Activated CD4-positive, CD25-positive, alpha-beta regulatory T cell (primary cell): ENCODE data around the gene HOXA3.

ENCODE experiments used
- DNase-seq, 4 experiments: peaks; one replicate each; lab custom pipeline; 2025; lab: John Stamatoyannopoulos, UW

HOXA3 gene

DNA sequence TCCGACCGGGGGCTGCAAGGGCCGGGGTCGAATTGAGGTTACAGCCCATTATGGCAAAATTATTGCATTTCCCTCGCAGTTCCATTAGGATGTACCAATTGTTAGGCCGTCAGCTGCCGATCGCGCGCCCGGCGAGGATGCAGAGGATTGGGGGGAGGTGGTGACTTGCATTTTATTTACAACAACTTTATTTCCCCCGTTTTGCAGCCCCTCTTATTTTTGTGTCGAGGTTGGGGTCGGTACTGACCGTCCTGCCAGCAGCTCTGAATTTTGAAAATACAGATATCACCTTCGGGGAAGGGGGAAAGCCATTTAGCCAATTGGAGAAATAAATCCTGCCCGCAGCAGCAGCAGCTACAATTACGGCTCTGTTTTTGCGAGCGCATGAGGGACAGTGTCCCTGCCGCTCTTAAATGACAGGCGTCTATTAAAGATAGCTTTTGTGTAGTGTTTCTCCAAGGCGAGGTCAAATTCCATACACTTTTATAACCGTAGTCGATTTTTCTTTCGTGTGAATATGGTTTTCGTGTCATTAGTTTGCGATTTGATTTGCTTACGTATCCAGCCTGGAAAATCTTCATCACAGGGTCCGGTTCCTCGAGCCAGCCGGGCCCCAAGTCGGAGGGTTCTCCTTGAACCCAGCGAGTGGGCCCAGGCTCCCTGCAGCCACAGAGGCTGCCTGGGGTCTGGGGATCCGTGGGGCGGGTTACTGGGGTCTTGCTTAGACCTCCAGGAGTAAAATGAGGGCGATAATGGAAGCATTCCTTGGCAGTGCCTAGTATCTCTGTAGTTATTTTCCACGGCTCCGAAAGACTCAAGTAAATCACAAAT lies 8.2 kb downstream of the HOXA3 start:
- no peak for DNase-seq

DNA sequence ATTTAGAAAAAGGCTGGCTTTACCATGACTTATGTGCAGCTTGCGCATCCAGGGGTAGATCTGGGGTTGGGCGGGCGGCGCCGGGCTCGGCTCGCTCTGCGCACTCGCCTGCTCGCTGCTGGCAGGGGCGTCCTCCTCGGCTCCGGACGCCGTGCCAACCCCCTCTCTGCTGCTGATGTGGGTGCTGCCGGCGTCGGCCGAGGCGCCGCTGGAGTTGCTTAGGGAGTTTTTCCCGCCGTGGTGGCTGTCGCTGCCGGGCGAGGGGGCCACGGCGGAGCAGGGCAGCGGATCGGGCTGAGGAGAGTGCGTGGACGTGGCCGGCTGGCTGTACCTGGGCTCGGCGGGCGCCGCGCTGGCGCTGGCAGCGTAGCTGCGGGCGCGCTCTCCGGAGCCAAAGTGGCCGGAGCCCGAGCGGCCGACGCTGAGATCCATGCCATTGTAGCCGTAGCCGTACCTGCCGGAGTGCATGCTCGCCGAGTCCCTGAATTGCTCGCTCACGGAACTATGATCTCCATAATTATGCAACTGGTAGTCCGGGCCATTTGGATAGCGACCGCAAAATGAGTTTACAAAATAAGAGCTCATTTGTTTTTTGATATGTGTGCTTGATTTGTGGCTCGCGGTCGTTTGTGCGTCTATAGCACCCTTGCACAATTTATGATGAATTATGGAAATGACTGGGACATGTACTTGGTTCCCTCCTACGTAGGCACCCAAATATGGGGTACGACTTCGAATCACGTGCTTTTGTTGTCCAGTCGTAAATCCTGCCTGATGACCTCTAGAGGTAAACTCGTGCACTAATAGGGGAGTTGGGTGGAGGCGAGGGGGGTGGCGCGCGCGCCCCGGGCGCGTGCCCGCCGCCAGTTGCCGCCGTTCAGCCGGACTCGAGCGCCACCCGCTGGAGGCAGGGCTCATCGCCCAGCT lies 9.1 kb downstream of the HOXA3 start, which contains the start of gene HOXA5:
HOXA5 (minus strand) TSS at position 659 of the 927 bp plus-strand sequence; CDS start at position 585, 74 bp downstream.
- DNase-seq, result no peak

DNA sequence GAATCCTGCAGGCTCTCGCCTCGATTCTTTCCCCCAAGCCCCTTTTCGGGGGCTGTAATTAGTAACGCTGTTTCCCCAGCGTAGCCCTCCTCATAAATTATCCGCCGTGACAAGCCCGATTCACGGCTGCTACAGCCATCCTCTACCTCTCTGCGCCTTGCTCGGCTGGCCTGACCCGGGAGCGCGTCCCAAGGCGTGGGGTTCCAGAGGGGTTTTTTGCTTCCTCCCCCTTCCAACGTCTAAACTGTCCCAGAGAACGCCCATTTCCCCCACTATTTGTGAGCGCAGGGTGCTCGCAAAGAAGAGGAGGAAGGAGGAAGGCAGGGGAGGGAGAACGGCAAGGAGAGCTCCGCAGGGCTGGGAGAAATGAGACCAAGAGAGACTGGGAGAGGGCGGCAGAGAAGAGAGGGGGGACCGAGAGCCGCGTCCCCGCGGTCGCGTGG lies 9.8 kb downstream of the HOXA3 start:
- DNase-seq, result no peak

DNA sequence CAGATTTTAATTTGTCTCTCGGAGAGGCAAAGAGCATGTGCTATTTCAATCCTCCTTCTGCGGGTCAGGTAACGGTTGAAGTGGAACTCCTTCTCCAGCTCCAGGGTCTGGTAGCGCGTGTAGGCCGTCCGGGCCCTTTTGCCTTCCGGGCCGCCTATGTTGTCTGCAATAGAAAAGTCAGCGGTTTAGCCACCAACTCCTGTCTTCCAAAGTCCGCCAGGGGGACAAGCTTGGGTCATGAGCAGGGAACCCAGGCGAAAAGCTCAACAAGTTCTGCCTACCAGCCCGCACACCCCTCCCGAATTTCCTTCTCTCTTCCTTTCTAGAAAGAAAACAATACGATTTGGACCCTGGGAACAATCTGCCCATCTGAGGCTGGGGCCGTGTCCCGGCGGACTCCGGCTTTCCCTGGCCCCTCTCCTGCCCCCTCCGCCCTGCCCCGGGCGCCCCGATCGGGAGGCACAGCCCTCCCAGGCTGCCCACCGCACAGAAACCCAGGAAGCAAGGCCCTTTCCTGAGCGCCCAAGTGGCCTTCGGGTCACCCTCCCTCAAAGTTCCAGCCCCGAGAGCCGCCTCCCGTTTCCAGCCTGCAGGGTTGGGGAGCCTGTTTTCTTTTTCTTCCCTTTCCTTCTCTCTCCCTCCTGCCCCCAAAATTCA lies 10.3 kb downstream of the HOXA3 start:
- no peak for DNase-seq

DNA sequence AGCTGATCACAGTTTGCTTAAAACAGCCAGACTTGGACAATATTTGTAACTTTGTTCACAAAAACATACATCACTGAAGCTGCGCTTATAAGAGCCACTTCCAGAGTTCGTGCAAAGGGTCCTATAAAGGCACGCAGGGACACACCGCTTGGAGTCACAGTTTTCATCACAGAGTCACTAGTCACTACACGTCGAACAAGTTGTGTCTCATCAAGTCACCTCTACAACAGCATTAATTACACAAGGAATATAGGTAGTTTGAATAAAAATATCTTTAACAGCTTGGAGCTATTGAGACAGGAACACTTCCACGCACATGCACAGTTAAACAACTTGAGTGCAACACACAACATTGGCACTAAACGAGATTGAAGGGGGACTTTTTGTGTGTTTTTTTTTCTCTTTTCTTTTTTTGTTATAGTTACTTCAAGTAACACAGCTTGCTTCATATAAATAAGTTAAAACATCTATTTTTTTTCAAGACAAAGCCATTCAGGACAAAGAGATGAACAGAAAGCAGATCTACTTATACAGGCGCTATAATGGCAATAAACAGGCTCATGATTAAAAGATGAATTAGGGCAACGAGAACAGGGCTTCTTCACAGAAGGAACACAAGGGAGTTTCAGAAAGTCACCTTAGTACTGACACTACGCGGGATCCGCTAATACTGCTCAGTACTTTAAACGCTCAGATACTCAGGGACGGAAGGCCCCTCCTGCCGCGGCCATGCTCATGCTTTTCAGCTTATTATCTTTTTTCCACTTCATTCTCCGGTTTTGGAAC lies 11.1 kb downstream of the HOXA3 start:
- DNase-seq, result no peak

DNA sequence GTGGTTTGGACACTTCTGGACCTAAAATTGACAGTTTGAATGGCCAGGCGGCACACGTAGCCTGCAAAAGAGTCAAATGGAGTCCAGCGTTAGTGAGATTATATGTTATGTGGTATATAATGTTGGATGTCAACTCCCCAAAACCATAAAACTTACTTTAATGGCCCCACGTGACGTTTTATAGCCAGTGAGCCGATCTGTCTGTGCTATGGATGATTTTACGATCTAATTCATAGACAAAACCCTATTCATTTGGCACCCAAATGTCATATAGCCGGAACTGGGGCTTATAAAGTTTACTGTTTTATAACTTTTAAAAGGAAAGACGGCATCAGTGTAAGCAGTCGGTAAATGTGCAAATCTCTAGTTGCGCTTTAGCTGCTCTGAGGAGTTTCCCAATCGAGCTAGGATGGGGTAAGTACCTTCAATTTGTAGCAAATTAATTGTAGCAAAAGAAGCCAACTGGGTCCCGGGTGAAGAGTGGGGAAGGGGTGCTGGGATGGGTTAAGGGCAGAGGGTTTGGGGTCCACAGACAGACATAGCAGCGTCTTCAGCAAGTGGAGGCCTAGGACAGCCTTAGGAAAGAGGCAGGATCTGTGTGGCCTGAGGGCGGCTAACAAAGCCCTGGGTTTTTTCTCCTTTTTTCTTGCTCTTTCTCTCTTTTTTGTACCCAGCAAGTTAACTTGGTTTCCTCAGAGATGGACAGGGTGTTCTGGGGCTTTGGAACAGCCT lies 12.1 kb downstream of the HOXA3 start:
- no peak for DNase-seq

DNA sequence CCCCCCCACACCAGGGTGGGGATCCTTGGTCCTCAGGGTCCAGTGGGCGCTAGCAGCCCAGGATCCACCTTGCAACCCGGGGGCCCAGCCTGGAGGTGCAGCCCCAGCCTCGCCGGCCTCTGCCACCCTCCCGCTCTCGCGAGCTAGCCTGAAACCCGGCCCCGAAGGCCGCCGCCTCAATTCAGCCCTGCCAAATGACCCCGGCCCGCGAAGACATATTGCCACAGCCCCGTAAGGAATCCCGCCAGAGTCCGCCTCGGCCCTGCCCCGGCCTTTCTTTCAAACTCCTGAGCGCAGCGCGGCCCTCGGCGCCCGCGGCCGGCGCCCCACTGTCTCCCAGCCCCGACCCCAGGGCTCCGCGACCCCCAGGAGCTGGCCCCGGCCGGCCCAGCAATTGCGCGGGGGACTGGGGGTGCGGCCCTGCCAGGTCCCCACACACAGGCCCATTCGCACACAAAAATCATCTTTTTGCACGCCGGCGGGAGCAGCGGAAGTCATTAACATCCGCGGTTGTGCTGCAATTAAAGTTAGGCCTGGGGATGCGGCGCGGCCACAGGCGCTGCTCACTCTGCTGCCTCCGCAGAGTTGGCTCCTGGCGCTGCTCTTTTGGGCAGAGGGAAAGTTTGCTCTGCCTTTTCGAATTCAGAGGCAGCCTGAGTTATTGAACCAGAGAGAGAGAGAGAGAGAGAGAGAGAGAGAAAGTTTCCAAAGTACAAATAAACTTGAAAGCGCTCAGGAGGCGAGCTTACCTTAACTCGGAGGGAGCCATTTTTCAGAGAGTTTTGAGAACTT lies 12.9 kb downstream of the HOXA3 start:
- no peak for DNase-seq

DNA sequence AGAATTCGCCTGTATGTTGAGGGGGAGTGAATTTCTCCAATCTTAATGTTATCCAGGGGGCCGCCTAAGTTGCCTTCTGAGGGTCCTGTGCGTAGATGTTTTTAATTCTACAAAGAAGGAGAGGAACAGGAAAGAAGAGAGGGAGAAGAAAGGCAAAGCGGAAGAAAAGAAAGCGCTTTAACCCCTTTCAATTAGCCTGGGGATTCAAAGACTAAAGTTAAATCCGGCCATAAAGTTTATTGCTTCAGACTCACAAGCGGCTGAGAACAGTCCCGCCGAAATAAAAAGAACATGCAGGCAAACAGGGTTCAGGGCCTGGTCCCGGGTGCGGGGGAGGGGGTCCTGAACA lies 13.4 kb downstream of the HOXA3 start:
- no peak for DNase-seq

DNA sequence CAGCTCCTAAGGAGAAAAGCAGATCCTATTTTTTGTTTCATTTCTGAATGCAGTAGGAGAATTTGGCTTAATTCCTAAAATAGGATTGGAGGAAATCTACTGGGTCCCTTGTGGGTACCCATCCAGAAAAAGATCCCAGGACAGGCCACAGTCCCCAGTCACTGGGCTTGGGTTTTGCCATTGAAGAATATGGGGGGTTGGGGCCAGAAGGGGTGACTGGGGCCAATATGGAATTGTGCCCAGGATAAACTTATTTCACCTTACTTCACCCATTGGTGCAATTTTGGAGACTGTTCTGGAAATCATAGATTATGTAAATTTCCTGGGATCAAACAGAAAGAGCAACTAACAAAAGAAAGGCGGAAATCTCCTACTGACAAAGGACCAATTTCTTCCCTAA lies 13.9 kb downstream of the HOXA3 start:
- no peak for DNase-seq

DNA sequence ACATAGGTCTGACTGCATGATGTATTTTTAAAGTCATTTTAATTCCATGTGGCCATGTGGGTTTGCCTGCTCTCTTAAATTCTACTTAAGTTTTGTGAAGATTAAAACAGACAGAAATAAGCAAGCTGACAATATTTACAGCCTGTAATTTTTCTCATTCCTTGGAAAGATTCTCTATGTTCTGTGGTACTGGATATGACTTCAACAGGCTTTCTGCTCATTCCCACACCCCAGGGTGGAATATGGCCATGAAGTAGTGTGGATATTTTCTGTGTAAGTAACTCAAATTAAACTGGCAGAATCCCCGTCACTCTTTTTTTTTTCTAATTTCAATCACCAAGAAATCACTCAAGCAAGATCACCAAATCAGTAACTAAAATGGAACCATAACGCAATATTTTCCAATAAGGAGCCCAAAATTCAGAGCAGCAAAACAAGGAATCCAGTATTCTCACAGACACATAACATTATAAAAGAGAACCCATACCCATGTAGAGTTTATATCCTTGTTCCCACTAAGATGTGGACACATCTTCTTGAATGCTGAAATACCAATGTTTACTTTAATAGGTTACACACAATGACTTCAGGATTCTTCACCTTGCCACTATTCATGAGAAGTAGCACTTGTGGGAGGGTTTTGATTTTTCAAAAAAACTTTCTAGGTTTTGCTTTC lies 14.6 kb downstream of the HOXA3 start:
- DNase-seq, result no peak

DNA sequence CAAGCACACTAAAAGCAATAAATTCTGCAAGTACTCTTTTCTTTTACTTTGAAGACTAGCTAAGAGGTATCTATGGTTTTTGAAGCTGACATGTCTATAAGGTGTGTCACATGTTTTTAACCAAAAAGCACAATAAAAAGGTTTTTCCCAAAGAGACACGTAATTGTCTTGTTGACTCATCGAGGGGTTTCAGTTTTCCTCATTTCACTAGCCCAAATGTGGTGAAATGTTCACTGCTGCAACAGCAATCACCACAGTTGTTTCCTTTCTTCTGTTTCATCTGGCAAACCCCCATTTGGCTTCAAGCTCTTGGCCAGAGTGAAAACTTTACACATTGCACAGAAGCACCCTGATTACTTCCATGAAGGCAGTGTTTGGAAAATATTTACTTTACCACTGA lies 18.0 kb downstream of the HOXA3 start:
- no peak for DNase-seq

DNA sequence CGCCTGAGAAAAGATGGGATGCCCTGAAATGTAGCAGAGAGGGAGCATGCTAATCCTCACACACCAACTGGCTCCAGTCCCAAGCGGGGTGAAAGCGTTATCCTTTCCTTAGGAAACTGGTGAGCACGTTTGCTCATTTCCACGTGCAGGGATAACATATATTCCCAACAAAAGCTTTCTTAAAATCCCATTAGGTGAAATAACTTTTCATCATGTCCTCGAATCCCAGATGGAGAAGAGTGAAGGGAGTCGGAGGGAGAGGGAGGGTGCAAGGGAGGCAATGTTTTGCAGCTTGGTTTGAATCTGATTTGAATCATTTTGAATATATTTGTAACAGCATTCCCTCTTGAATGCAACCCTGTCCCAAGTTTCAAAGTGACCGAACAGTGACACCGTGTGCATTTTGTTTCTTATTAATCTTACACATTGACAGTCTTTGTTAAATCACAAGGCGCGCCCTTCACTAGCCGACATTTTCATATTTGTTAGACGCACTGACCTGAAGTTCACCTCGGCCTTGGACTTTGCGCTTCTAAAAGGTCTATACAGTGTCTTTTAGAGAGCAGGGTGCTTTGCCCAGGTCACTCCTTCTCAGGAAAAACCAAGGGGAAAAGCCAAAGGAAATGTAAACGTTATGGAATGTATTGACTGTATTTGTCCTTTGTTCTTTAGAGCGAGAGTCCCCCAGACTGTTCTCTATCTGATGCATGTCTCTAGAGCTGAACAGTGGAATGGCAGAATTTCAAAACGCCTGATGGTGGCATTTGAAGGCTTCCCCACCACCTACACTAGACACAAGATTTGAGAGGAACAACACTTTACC lies 18.8 kb downstream of the HOXA3 start:
- DNase-seq, result no peak

DNA sequence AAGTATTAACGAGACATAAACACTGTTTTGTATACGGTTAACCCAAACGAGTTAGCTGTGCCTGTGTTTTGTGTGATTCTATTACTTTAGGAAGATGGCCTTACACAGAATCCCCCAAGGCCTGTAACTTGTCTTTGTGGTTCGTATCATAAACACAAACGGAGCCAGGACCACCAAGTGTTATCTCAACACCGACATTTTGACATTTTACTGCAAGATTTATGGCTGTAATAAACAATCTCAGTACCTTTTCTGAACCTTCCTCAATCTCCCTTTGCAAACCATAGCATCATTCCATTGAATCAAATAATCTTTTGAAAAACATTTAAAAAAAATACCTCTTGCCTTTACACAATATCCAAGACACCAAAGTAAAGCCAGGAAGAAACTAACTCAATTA lies 19.4 kb downstream of the HOXA3 start:
- DNase-seq, result no peak

DNA sequence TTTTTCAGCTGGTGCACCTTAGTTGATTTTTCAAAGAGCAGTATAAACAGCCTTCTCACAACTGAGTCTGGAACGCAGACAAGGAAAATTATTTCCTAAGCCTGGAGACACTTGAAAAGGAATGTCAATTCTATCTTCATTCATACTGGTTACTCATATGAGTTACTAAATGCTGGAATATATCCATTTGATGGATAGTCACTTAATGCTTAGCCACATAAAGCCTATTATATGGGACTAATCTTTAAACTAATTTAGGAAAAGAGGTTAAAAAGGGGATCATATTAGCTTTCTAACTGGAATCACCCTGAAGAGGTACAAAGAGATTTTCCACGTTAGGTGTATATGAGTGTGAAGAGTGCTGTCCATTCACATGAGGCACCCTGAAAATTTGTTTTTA lies 20.2 kb downstream of the HOXA3 start:
- no peak for DNase-seq

DNA sequence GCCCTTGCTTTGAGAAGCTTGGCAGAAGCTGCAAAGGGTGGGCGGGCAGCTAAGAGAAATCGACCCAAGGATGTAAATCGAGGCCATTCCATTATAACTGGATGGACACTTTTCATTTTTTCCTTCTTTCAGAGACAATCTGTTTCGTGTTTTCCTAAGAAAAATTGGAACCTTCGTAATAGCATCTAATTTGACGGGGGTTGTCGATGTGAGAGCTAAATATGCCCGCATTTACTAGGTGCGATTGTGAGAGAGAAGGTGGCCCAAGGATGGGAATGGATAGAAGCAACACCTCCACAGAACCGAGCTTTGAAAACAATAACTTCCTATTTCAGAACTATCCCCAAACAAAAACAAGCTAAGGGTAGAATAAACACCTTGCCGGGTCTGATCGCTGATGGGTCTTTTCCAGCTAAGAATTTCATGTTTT lies 21.0 kb downstream of the HOXA3 start:
- no peak for DNase-seq

DNA sequence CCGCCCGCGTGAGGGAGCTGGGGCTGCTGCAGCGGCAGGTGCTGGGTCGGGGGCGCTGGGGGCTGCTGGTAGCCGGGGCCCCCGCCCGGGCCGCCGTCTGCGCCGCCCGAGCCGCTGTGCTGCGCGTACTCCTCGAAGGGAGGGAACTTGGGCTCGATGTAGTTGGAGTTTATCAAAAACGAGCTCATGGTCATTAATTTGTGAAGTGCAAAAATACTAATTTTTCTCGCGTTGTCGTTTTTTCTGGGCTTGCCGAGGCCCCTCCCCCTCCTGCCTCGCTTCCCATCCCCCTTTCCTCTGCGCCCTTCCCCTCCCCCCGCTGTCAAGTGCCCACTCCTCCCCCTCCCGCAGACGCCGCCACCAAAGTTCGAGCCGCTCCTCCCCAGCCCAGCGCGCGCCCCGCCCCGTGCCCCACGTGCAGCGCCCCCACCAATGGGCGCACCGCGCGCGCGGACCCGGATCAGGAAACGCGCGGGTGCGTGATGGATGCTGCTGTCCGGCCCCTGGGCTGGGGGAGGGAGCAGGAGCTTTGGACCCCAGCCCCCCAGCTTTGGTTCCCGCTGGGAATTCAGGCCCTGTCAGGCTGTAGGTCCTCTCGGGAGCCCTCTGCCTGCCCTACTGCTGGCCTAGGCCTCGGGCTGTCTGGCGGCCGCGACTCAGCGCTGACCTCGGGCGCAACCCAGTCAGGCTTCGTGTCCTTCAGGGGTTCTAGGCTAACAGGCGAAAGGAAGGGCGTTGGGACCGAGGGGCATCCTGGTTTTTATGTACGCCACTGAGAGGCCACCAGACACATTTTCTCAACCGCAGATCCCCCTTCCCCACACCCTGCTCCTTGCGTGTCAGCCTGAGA lies 21.6 kb downstream of the HOXA3 start, which contains the start of gene HOXA4:
HOXA4 (minus strand) TSS at position 218 of the 850 bp plus-strand sequence; CDS start at position 194, 24 bp downstream.
- DNase-seq, result peak; percentile 46 to 68 (median 56)

DNA sequence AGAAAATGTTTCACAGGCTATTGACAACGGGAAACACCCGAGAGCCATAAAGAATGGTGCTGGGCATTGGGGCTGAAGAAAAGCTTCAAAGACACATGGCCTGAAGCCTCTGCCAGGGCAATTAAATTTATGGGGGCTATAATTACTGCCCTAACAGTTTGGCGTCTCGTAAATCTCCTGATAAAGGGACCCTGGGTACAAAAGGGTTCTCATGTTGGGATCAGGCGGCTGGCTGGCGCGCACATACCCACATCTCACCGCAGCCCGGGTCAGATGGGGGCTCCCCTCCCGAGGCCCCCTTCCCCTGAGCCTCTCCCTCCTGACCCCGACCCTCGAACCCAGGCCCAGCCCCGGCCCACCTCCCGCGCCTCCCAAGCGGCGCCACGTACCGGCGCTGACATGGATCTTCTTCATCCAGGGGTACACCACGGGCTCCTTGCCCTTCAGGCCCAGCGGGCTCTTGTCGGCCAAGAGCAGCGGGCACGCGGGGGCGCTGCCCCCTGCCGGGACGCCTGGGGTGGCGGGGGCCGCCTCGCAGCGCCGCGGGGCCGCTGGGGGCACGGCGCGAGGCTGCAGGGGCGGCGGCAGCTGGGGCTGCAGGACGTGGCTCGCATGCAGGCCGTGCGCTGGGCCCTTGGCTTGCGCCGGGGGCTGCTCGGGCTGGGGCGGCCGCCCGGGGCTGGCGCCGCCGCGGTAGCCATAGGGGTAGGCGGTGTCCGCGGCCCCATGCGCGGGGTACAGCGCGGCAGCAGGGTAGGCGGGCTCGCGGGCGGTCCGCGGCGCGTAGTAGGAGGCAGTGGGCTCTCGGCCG lies 22.4 kb downstream of the HOXA3 start:
- no peak for DNase-seq
